Measurements from ENCODE around the gene ANXA6. TPM values are rescaled to one million over a fixed set of nuclear protein-coding genes. Genes with fewer than 3 reads are reported as not detected.
A peak's percentile ranks its signal among the peaks of the same experiment; 100 is the strongest.

Gene ANXA6
- total RNA-seq, 2 donors from 2014 or later = 164 to 165 TPM

GRCh38 chr5:151107738-151108520, 49.6 kb downstream of the ANXA6 start:
- H3K27ac ChIP-seq = peak overlapping the region; percentile 81 to 87
- H3K4me3 ChIP-seq = no peak overlapping the region
- H3K4me1 ChIP-seq = peaks cover 0 to 48% of the 10 kb centered on the region in 2 donors
- TF ChIP-seq CTCF (IDR thresholded peaks at IDR 0.05) = no peak
- H3K36me3 ChIP-seq = peaks cover 83% of the 10 kb centered on the region
- no peaks in the 10 kb centered on the region for H3K9me3 ChIP-seq
- H3K27me3 ChIP-seq = no peaks in the 10 kb centered on the region
- DNase-seq (ENCODE audit: low spot score) = peak; percentile 83

- H3K4me3 ChIP-seq = no peak overlapping the region
- H3K27me3 ChIP-seq = no peaks in the 10 kb centered on the region
- peaks cover 85% of the 10 kb centered on the region for H3K36me3 ChIP-seq
- H3K4me1 ChIP-seq = peaks cover 0 to 48% of the 10 kb centered on the region in 2 donors
- no peak overlapping the region for H3K27ac ChIP-seq
- DNase-seq (ENCODE audit: low spot score) = no peak
- no peaks in the 10 kb centered on the region for H3K9me3 ChIP-seq
- TF ChIP-seq CTCF (IDR thresholded peaks at IDR 0.05) = no peak
These were observed 50.5 kb downstream of the ANXA6 start for GRCh38 chr5:151107084-151107483.

- no peaks in the 10 kb centered on the region for H3K9me3 ChIP-seq
- H3K4me1 ChIP-seq = peaks cover 0 to 53% of the 10 kb centered on the region in 2 donors
- no peak for TF ChIP-seq CTCF (IDR thresholded peaks at IDR 0.05)
- no peaks in the 10 kb centered on the region for H3K27me3 ChIP-seq
- peaks cover 85% of the 10 kb centered on the region for H3K36me3 ChIP-seq
- no peak overlapping the region for H3K27ac ChIP-seq
- H3K4me3 ChIP-seq = no peak overlapping the region
- no peak for DNase-seq (ENCODE audit: low spot score)
These were observed 51.1 kb downstream of the ANXA6 start for GRCh38 chr5:151106509-151106908.

- peaks cover 81% of the 10 kb centered on the region for H3K36me3 ChIP-seq
- no peak overlapping the region for H3K4me3 ChIP-seq
- no peak for DNase-seq (ENCODE audit: low spot score)
- no peak for TF ChIP-seq CTCF (IDR thresholded peaks at IDR 0.05)
- H3K27me3 ChIP-seq = no peaks in the 10 kb centered on the region
- H3K9me3 ChIP-seq = no peaks in the 10 kb centered on the region
- H3K4me1 ChIP-seq = peaks cover 0 to 55% of the 10 kb centered on the region in 2 donors
- no peak overlapping the region for H3K27ac ChIP-seq
These were observed 51.5 kb downstream of the ANXA6 start for GRCh38 chr5:151106043-151106442.

GRCh38 chr5:151105561-151105960, 52.0 kb downstream of the ANXA6 start:
- peaks cover 76% of the 10 kb centered on the region for H3K36me3 ChIP-seq
- H3K9me3 ChIP-seq = no peaks in the 10 kb centered on the region
- H3K27me3 ChIP-seq = no peaks in the 10 kb centered on the region
- H3K4me1 ChIP-seq = peaks cover 0 to 55% of the 10 kb centered on the region in 2 donors
- H3K4me3 ChIP-seq = no peak overlapping the region
- no peak for TF ChIP-seq CTCF (IDR thresholded peaks at IDR 0.05)
- no peak for DNase-seq (ENCODE audit: low spot score)
- no peak overlapping the region for H3K27ac ChIP-seq

All from right atrium auricular region (tissue), 2 donors.